H4 (cell line): ENCODE data around the gene ESPN. TPM values are rescaled to one million over a fixed set of nuclear protein-coding genes. Genes with fewer than 3 reads are reported as not detected.

Experiments used
- DNase-seq: peaks from one replicate; pipeline ENCODE4 v3.0.0-alpha.2; 2015; ENCODE audit warnings: low spot score
- total RNA-seq: library from RNA; depleted of rRNA; stranded (reverse); fragments of >200 nt; shearing (Covaris generic); gene quantifications from 2 replicates; pipeline ENCODE4 v1.2.3, GENCODE V29; 2014

Gene ESPN
- total RNA-seq, 1 experiment from 2014 or later: not detected

DNA sequence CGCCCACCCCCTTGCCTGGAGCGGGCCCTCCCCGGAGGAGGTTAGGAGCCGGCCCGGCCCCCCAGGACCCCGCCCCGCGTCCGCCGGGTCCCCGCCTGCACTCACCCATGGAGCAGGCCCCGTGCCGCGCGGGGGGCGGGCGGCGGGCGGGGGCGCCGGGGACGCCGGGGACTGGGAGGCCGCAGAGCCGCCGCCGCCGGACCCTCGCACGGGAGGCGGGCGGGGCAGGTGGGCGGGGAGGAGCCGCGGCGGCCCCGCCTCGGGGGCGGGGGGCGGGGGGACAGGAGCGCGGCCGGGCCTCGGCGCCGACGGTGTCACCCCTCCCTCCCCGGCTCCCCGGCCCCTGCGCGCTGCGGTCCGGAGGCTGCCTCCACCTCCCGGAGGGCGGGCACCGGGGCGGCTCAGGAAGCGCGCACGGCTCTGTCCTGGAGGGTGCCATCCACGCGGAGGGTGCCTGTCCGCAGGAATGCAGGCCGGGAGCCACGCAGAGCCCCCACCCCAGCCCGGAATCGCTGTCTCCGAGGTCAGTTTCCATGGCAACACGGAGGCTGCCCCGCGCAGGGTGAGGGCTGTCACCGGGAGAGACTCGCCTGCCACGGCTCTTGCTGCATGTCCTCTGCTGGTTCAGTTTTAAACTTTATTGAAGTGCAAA lies 72.8 kb downstream of the ESPN start:
- no peak for DNase-seq

DNA sequence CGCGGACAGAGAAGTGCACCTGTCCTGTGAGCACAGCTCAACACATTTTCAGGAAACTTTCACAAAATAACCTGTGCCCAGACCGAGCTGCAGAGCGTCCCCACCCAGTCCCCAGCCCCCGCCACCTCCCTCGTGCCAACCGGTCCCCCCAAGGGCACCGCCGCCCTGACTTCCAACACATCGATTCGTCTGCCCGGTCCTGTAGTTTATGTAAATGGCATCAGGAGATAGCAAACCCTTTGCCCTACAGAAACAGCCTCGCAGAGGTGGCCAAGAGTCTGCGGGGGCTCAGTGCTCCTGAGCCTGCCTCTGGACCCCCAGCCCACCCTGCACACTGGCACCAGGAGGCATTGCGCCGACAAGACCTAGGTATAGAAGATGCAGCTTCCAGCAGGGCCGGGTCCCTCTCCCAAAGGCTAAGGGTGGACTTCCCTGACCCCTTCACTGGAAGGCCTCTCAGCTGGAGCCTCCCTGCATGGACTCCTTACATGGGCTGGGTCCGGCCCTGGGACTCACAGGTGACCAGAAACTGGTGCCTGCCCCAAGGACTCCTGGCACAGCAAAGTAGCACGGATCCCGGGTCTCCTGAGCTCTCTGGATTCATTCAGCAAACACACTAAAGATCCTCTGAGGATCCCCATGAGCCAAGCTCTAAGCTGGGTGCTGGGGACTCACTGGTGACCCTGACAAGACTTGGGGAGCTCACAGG lies 73.4 kb downstream of the ESPN start:
- no peak for DNase-seq

GRCh38 chr1:6498576-6499111 lies 74.1 kb downstream of the ESPN start:
- no peak for DNase-seq

- DNase-seq: no peak
These were observed 74.7 kb downstream of the ESPN start for GRCh38 chr1:6499296-6499695.

GRCh38 chr1:6500544-6501278 lies 76.1 kb downstream of the ESPN start:
- no peak for DNase-seq

- DNase-seq: no peak
These were observed 76.8 kb downstream of the ESPN start for GRCh38 chr1:6501279-6501813.

GRCh38 chr1:6502000-6502891 lies 77.7 kb downstream of the ESPN start:
- DNase-seq: no peak

- DNase-seq: no peak
These were observed 79.5 kb downstream of the ESPN start for GRCh38 chr1:6503884-6504602.

DNA sequence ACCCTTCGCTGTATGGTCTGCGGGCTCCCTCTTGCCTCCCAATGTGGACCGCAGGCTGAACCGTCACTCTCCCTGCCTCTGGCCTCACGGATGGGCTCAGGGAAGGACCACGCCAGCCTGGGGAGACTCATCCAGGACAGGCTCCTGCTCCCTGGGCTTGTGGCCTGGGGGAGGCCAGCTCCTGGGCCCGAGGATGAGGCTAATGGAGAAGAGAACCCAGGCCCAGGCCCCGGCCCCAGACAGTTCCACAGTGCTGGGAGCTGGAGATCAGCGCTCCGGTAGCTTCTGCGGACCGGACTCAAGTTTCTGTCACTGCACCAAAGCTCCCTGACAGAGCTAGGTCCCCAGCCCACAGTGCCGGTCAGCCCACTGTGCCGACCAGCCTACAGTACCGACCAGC lies 80.3 kb downstream of the ESPN start:
- DNase-seq: no peak

DNA sequence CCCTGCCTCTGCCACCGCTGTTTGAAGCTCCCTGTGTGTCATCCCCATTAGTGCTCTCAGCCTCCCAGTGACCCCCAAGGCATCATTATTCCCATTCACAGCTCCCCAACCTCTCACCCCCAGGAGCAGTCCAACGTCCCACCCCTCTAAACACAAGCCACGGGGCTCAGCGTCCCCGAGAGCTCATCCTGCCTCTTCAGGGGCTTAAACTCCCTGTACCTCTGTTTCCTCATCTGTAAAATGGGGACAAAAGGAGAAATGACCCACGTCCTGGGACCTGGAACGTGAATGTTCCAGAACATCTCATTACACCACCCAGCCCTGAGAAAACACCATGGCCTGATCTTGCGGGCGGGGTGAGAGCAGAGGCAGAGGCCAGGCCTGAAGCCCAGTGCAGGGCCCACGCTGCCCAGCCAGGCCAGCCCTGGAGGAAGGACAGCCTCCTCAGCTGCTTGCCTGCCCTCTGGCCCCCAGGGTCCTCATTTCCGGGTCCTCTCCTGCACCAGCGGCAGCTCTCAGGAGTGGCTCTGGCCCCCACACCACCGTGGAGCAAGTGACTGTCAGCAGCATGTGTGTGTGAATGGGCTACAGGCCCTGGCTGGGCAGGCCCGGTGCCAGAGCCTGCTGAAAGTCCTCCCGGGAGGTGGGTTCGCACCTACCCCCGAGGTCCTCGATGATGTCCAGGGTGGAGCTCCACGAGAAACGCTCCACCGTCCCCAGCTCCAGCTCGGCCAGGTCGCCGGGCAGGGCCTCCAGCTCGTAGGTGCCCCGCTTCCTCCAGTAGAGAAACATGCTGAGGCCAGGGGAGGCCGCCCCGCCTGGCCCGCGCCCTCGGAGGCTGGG lies 81.0 kb downstream of the ESPN start:
- DNase-seq: no peak

- no peak for DNase-seq
These were observed 81.8 kb downstream of the ESPN start for GRCh38 chr1:6506210-6507036.

DNA sequence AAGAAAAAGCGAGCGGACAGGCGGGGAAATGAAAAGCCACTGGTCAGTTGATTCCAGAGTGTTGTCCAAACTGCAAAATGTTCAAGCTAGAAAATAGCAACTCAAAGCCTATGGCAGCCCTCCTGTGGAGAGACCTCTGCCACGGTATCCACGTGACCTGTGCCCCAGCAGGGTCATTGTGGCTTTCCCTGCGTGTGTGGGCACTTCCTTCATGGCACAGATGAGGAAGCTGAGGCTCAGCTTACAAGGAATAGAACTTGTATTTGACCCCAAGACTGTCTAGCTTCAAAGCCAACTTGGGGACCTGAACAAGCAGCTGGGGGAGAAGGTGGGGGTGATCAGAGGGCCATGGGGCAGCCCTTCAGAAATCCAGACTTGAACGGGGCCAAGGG lies 82.5 kb downstream of the ESPN start:
- DNase-seq: no peak

DNA sequence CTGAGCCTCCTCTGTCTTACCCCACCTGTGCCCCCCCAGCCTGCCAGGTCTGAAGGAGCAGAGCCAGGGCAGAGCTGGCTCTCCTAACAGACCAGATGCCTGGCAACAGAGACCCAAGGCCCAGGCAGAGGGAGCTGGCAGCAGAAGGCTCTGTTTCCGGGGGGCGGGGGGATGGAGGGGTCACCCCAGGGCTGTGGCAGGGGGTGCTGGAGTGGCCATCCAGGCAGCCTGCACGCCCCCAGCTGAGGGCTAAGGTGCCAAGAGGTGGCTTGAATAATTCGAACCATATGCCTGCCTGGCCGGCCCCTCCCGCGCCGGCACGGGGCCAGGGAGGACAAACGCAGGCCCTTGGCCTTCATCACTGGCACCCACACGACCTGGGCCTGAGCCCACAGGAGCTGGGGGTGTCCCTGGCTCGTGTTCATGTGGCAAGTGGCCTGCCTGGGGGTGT lies 82.9 kb downstream of the ESPN start:
- no peak for DNase-seq

GRCh38 chr1:6508154-6508815 lies 83.7 kb downstream of the ESPN start:
- DNase-seq: no peak

DNA sequence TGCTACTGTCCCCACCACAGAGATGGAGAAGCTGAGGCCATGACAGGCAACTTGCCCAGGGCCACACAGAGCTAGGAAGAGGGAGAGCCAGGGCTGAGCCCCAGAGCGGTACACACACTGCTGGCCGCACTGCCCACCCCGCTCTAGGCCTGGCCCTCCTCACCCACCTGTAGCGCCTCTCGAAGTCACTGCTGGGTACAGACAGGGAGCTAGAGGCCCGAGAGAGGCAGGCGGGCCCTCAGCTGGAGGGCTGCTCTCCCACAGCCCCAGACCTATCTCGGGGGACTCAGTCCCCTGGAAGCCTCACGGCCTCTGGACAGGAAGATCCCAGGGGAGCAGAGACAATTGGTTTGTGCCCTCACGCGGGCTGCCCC lies 84.2 kb downstream of the ESPN start:
- DNase-seq: no peak

DNA sequence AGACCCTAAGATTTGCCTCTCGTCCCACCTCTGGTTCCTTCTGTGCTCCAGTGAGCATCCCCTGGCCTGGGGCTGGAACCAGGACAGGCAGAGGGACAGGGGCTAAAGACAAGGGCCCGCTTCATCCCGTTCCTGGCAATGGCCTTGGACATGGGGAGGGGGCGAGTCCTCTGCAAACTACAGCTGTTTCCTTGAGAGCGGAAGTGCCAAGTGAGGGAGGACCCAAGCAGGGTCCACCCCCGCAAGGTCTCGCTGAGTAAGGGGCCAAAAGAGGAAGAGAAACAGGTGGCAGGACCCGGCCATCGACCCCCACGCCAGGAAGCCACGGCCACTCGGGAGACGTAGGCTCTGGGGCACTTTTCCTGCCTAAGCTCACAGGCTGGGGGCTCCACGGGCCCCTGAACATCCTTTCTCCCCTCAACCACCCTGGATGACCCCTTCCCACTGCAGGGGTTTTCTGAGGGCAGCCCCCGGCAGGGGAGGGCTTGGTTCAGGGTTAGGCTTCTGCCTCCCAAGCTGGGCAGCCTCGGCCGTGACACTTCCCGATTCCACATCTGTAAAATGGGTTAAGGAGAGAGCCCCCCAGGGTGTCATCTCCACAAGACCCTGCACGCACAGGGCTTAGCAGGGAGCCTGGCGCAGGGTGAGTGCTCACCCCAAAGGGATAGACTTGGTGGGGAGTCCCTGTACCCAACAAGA lies 84.8 kb downstream of the ESPN start:
- DNase-seq: no peak

DNA sequence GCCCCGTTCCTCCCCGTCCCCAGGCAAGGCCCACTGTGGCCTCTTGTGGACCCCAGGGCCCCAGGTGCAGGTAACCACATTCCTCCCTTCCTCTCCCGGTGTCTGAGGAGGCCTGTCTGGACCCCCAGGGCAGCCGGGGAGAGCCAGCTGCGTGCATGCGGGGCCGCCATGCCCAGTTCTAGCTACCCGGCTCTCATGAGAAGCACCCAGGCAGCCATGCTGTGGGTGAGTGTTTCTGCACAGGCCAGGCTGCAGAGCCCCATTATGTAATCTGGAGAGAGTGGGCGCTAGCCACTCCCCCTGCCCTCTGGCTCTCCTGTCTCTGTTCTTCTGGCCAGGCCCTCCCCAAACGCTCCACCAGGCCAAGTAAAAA lies 85.3 kb downstream of the ESPN start:
- DNase-seq: no peak

- DNase-seq: no peak
These were observed 85.9 kb downstream of the ESPN start for GRCh38 chr1:6510493-6510892.
